Right lung (tissue), 5 donors: ENCODE measurements around the gene PRDM2. TPM values are rescaled to one million over a fixed set of nuclear protein-coding genes. Genes with fewer than 3 reads are reported as not detected.
"Not testable (repeated sequence)": the region's sequence is repeated elsewhere in the genome, so short reads cannot be mapped to it uniquely, and the experiment has no call there.

Experiments used
- DNase-seq, 2 donors: peaks; one replicate each; pipeline ENCODE4 v3.0.0-alpha.2; 2013
- polyA plus RNA-seq, 5 donors: library from polyadenylated mRNA; unstranded; fragments of 120-200 nt; gene quantifications; one replicate each; pipeline versions ENCODE4 v1.2.1 to v1.2.3, GENCODE V29; 2013; ENCODE audit warnings: inconsistent platforms in 1 of 5, low replicate concordance in 1 of 5; ENCODE audit not compliant: insufficient read length in 5 of 5, insufficient read depth in 1 of 5

Gene PRDM2
- polyA plus RNA-seq, 5 donors: 40.5 to 47.9 (median 42.6) TPM

- DNase-seq: no peak
Observed at GRCh38 chr1:13694886-13695684, 4.9 kb upstream of the PRDM2 start.

GRCh38 chr1:13697738-13698137 is 2.2 kb upstream of the PRDM2 start:
- no peak for DNase-seq

GRCh38 chr1:13699510-13699909 is 478 bp upstream of the PRDM2 start:
- DNase-seq: no peak

- DNase-seq: peak; percentile 33 to 48
Observed at GRCh38 chr1:13700521-13701270, 708 bp downstream of the PRDM2 start.

GRCh38 chr1:13701271-13701640 is 1.3 kb downstream of the PRDM2 start:
- DNase-seq: no peak

GRCh38 chr1:13702425-13703127 is 2.6 kb downstream of the PRDM2 start:
- no peak for DNase-seq

GRCh38 chr1:13703128-13703513 is 3.1 kb downstream of the PRDM2 start:
- DNase-seq: no peak

- no peak for DNase-seq
Observed at GRCh38 chr1:13703558-13704490, 3.8 kb downstream of the PRDM2 start.

- DNase-seq: no peak
Observed at GRCh38 chr1:13706046-13706445, 6.1 kb downstream of the PRDM2 start.

- DNase-seq: peak in 1 of 2 donors; percentile 26
Observed at GRCh38 chr1:13707164-13707563, 7.2 kb downstream of the PRDM2 start.

- no peak for DNase-seq
Observed at GRCh38 chr1:13708380-13708982, 8.5 kb downstream of the PRDM2 start.

- no peak for DNase-seq
Observed at GRCh38 chr1:13710086-13710485, 10.1 kb downstream of the PRDM2 start.

- DNase-seq: no peak
Observed at GRCh38 chr1:13714851-13715250, 14.9 kb downstream of the PRDM2 start.

- DNase-seq: not testable (repeated sequence)
Observed at GRCh38 chr1:13715616-13716287, 15.8 kb downstream of the PRDM2 start.

- no peak for DNase-seq
Observed at GRCh38 chr1:13722808-13723360, 22.9 kb downstream of the PRDM2 start.

GRCh38 chr1:13723810-13724209 is 23.8 kb downstream of the PRDM2 start:
- no peak for DNase-seq

- no peak for DNase-seq
Observed at GRCh38 chr1:13725714-13726175, 25.8 kb downstream of the PRDM2 start.

GRCh38 chr1:13728091-13728715 is 28.2 kb downstream of the PRDM2 start:
- no peak for DNase-seq

GRCh38 chr1:13730291-13730690 is 30.3 kb downstream of the PRDM2 start:
- DNase-seq: no peak
